ENCODE data around the gene RALGAPA1. TPM values are rescaled to one million over a fixed set of nuclear protein-coding genes. Genes with fewer than 3 reads are reported as not detected.
A peak's percentile ranks its signal among the peaks of the same experiment; 100 is the strongest.

The RALGAPA1 gene
- total and polyA plus RNA-seq, 9 of the 15 experiments (the other 6 are each of a cell fraction or from before 2014, with no cell fraction given) = 2.5 to 16.3 (median 6.2) TPM

DNA sequence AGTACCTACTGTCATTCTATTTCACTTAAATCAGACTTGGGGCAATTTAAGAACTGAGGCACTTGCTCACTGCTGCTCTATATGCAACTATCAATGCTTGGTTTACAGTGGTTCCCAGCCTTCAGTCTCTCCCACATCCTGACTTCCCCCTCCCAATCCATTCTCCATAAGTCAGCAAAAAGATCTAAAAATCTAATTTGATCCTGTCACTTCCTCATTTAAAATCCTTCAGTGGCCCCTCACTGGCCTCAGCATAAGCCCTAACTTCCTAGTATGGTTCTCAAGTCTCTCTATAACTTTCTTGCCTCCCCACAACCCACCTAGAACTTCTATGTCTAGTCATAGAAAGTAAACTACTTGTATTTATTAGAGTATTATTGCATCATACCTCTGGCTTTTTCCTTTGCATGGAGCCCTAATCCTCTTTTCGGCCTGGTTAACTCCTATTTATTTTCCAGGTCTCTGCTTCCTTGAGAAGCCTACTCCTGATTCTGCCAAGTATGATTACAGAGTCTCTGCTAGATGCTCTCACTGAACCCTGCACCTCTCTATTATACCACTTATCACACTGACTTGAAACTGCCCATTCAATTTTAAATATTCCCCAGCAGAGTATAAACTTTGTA, 130.6 kb downstream of the RALGAPA1 start (continued):
- TF ChIP-seq COPS2 (conservative IDR thresholded peaks at IDR 0.05) (no peak), ZNF316 (IDR thresholded peaks at IDR 0.05) (no peak), ZNF766 (CRISPR knock-in tag; conservative IDR thresholded peaks at IDR 0.05) (no peak), ZNF778 (CRISPR knock-in tag; IDR thresholded peaks at IDR 0.05) (no peak), TBL1XR1 (IDR thresholded peaks at IDR 0.05; ENCODE audit: low read length in 2 of 2) (no peak), CEBPB (tag; IDR thresholded peaks at IDR 0.05) (peak; percentile 67), SPI1 (IDR thresholded peaks at IDR 0.05; ENCODE audit: borderline replicate concordance, low read depth, low read length) (no peak), ZNF239 (CRISPR knock-in tag; IDR thresholded peaks at IDR 0.05) (no peak)
- TF ChIP-seq, protein P1, sequence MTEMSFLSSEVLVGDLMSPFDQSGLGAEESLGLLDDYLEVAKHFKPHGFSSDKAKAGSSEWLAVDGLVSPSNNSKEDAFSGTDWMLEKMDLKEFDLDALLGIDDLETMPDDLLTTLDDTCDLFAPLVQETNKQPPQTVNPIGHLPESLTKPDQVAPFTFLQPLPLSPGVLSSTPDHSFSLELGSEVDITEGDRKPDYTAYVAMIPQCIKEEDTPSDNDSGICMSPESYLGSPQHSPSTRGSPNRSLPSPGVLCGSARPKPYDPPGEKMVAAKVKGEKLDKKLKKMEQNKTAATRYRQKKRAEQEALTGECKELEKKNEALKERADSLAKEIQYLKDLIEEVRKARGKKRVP (CRISPR knock-in tag; IDR thresholded peaks at IDR 0.05) = peak; percentile 49; the same call in 1 of the 2 replicates
- TF ChIP-seq, protein P2, sequence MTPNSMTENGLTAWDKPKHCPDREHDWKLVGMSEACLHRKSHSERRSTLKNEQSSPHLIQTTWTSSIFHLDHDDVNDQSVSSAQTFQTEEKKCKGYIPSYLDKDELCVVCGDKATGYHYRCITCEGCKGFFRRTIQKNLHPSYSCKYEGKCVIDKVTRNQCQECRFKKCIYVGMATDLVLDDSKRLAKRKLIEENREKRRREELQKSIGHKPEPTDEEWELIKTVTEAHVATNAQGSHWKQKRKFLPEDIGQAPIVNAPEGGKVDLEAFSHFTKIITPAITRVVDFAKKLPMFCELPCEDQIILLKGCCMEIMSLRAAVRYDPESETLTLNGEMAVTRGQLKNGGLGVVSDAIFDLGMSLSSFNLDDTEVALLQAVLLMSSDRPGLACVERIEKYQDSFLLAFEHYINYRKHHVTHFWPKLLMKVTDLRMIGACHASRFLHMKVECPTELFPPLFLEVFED (CRISPR knock-in tag; conservative IDR thresholded peaks at IDR 0.05) = no peak
- TF ChIP-seq, protein P3, sequence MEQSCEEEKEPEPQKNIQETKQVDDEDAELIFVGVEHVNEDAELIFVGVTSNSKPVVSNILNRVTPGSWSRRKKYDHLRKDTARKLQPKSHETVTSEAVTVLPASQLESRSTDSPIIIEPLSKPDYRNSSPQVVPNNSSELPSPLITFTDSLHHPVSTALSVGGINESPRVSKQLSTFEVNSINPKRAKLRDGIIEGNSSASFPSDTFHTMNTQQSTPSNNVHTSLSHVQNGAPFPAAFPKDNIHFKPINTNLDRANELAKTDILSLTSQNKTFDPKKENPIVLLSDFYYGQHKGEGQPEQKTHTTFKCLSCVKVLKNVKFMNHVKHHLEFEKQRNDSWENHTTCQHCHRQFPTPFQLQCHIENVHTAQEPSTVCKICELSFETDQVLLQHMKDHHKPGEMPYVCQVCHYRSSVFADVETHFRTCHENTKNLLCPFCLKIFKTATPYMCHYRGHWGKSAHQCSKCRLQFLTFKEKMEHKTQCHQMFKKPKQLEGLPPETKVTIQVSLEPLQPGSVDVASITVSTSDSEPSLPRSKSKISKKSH (CRISPR knock-in tag; IDR thresholded peaks at IDR 0.05) = no peak

All from K562 (cell line).